H1 (cell line): Measurements from ENCODE around the gene MRPL50. TPM values are rescaled to one million over a fixed set of nuclear protein-coding genes. Genes with fewer than 3 reads are reported as not detected.

Source experiments
- CTCF ChIA-PET: fragments of 300-600 bp; sonication (Branson Sonifier 250); formaldehyde crosslinking; loops from one replicate; lab custom pipeline; 2021; ENCODE audit not compliant: partially characterized antibody; lab: Charles Lee
- POLR2A ChIA-PET: fragments of 300-600 bp; sonication (Branson Sonifier 250); formaldehyde crosslinking; loops from one replicate; lab custom pipeline; 2021; ENCODE audit warnings: inconsistent platforms; ENCODE audit not compliant: partially characterized antibody; lab: Charles Lee
- DNase-seq, 2 experiments: peaks; one replicate each; pipeline versions ENCODE4 v3.0.0 to v3.0.0-alpha.2; 2010 to 2022; ENCODE audit warnings: low spot score in 2 of 2, low read depth in 1 of 2, mixed read lengths in 1 of 2
- FAIRE-seq: peaks from 2 replicates; lab custom pipeline; 2011; peaks lifted over from hg19 to GRCh38; lab: Jason Lieb, UNC
- H2AFZ ChIP-seq: 2 replicates; pipeline ENCODE4 v1.8.1; 2012; ENCODE audit warnings: low read length, inconsistent platforms
- H2AK5ac ChIP-seq: 2 replicates; pipeline ENCODE4 v1.6.1; 2013; ENCODE audit warnings: low read depth, low read length
- H2BK120ac ChIP-seq: replicated peaks from 2 replicates; pipeline ENCODE3; 2013; ENCODE audit warnings: low read depth, low read length, inconsistent platforms
- H2BK12ac ChIP-seq: 2 replicates; pipeline ENCODE4 v1.6.1; 2013; ENCODE audit warnings: low read depth, low read length
- H2BK15ac ChIP-seq: 2 replicates; pipeline ENCODE4 v1.6.1; 2013; ENCODE audit warnings: low read length
- H2BK20ac ChIP-seq: 2 replicates; pipeline ENCODE4 v1.6.1; 2013; ENCODE audit warnings: low read length
- H2BK5ac ChIP-seq: 2 replicates; pipeline ENCODE4 v1.6.1; 2013; ENCODE audit warnings: low read depth, low read length
- H3K14ac ChIP-seq: 2 replicates; pipeline ENCODE4 v1.6.1; 2013; ENCODE audit warnings: inconsistent platforms; ENCODE audit not compliant: insufficient read length
- H3K18ac ChIP-seq: 2 replicates; pipeline ENCODE4 v1.6.1; 2013; ENCODE audit warnings: low read length; ENCODE audit errors: extremely low read depth
- H3K23ac ChIP-seq: 2 replicates; pipeline ENCODE4 v1.6.1; 2013; ENCODE audit warnings: inconsistent platforms; ENCODE audit not compliant: insufficient read length
- H3K23me2 ChIP-seq: 2 replicates; pipeline ENCODE4 v1.6.1; 2013; ENCODE audit warnings: low read depth, low read length
- H3K27ac ChIP-seq: 2 replicates; pipeline ENCODE4 v1.6.1; 2011; ENCODE audit warnings: low read depth, low read length, inconsistent platforms
- H3K27me3 ChIP-seq, 4 experiments: replicated peaks in 1 of 4; 1 replicate in 1 of 4; 2 replicates in 3 of 4; pipeline versions ENCODE4 v1.6.1 to v1.8.1; 2011 to 2013; ENCODE audit warnings: low read length in 3 of 4, mild to moderate bottlenecking in 3 of 4, inconsistent platforms in 2 of 4, mixed read lengths in 2 of 4, moderate library complexity in 1 of 4; ENCODE audit not compliant: control insufficient read depth in 3 of 4, insufficient read depth in 3 of 4; ENCODE audit errors: extremely low read depth in 1 of 4
- H3K36me3 ChIP-seq, 4 experiments: 2 replicates each; pipeline versions ENCODE4 v1.6.1 to v1.8.1; 2011 to 2013; ENCODE audit warnings: mild to moderate bottlenecking in 4 of 4, low read length in 3 of 4, moderate library complexity in 2 of 4, control low read depth in 1 of 4, inconsistent platforms in 1 of 4; ENCODE audit not compliant: insufficient read depth in 4 of 4, control insufficient read depth in 2 of 4
- H3K4ac ChIP-seq: replicated peaks from 2 replicates; pipeline ENCODE3; 2013; ENCODE audit warnings: low read length, low read depth, mixed read lengths, inconsistent platforms; ENCODE audit not compliant: insufficient read length
- H3K4me1 ChIP-seq, 4 experiments: replicated peaks in 1 of 4; 1 replicate in 1 of 4; 2 replicates in 3 of 4; pipeline versions ENCODE4 v1.6.1 to v1.8.1; 2011 to 2013; ENCODE audit warnings: low read length in 3 of 4, inconsistent platforms in 2 of 4, mixed read lengths in 1 of 4; ENCODE audit not compliant: insufficient read depth in 4 of 4, control insufficient read depth in 3 of 4
- H3K4me2 ChIP-seq, 2 experiments: 2 replicates each; pipeline versions ENCODE4 v1.6.1 to v1.8.1; 2011 to 2013; ENCODE audit warnings: low read depth in 2 of 2, low read length in 2 of 2, control low read depth in 1 of 2, inconsistent platforms in 1 of 2, mild to moderate bottlenecking in 1 of 2; ENCODE audit not compliant: insufficient read depth in 1 of 2
- H3K4me3 ChIP-seq, 4 experiments: fragments of 200-600, 300-600 bp in 1 of 4; sonication (generic), shearing (Covaris generic), sonication (Bioruptor Twin) in 1 of 4; 2 replicates each; pipeline versions ENCODE4 v1.5.1 to v1.8.1; 2011 to 2016; ENCODE audit warnings: low read length in 4 of 4, low read depth in 3 of 4, control low read depth in 2 of 4, inconsistent platforms in 2 of 4, mild to moderate bottlenecking in 2 of 4, mixed read lengths in 1 of 4, moderate library complexity in 1 of 4; ENCODE audit not compliant: insufficient read depth in 2 of 4; ENCODE audit errors: extremely low read depth in 1 of 4
- H3K56ac ChIP-seq: replicated peaks from 2 replicates; pipeline ENCODE3; 2013; ENCODE audit warnings: low read depth, mild to moderate bottlenecking, mixed read lengths, low read length, inconsistent platforms; ENCODE audit not compliant: insufficient read length
- H3K79me1 ChIP-seq: 2 replicates; pipeline ENCODE4 v1.6.1; 2013; ENCODE audit warnings: low read depth, low read length, control low read depth
- H3K79me2 ChIP-seq, 2 experiments: 2 replicates each; pipeline versions ENCODE4 v1.6.1 to v1.8.1; 2012 to 2013; ENCODE audit warnings: low read length in 2 of 2, mild to moderate bottlenecking in 2 of 2, inconsistent platforms in 1 of 2; ENCODE audit not compliant: insufficient read depth in 2 of 2, control insufficient read depth in 1 of 2
- H3K9ac ChIP-seq, 4 experiments: replicated peaks in 1 of 4; 1 replicate in 1 of 4; 2 replicates in 3 of 4; pipeline versions ENCODE4 v1.6.1 to v1.8.1; 2011 to 2013; ENCODE audit warnings: low read depth in 3 of 4, low read length in 3 of 4, control low read depth in 2 of 4, mild to moderate bottlenecking in 2 of 4, moderate library complexity in 2 of 4, inconsistent platforms in 1 of 4; ENCODE audit errors: extremely low read depth in 1 of 4
- H3K9me3 ChIP-seq, 2 experiments: 2 replicates each; pipeline versions ENCODE4 v1.6.1 to v1.8.1; 2012 to 2013; ENCODE audit warnings: mild to moderate bottlenecking in 2 of 2, moderate library complexity in 2 of 2, control low read depth in 1 of 2, inconsistent platforms in 1 of 2, low read depth in 1 of 2, low read length in 1 of 2, mixed read lengths in 1 of 2; ENCODE audit not compliant: insufficient read depth in 2 of 2
- H4K20me1 ChIP-seq, 2 experiments: replicated peaks in 1 of 2; 2 replicates each; pipeline versions ENCODE3 to v1.8.1; 2011 to 2013; ENCODE audit warnings: inconsistent platforms in 2 of 2, low read length in 2 of 2, mild to moderate bottlenecking in 1 of 2; ENCODE audit not compliant: insufficient read depth in 2 of 2, control insufficient read depth in 1 of 2
- H4K5ac ChIP-seq: 2 replicates; pipeline ENCODE4 v1.6.1; 2013; ENCODE audit warnings: low read length, low read depth, mixed read lengths, inconsistent platforms; ENCODE audit not compliant: insufficient read length
- H4K8ac ChIP-seq: 2 replicates; pipeline ENCODE4 v1.8.0; 2013; ENCODE audit warnings: mild to moderate bottlenecking, moderate library complexity, low read length, inconsistent platforms; ENCODE audit not compliant: insufficient read depth; ENCODE audit errors: extremely low read depth
- H4K91ac ChIP-seq: replicated peaks from 2 replicates; pipeline ENCODE3; 2013; ENCODE audit warnings: low read length, mixed read lengths, inconsistent platforms; ENCODE audit not compliant: insufficient read length
- CBX8 ChIP-seq: fragments of 300-800, 300-1000 bp; sonication (generic); IDR thresholded peaks from 2 replicates; pipeline ENCODE4 v1.7.1; 2016; ENCODE audit warnings: low read depth, low read length, borderline replicate concordance
- HDAC2 ChIP-seq, 2 experiments: fragments of 300-600 bp in 1 of 2; sonication (generic) in 1 of 2; IDR thresholded peaks; 2 replicates each; pipeline ENCODE4 v1.6.1; 2011 to 2012; ENCODE audit warnings: low read depth in 2 of 2, low read length in 2 of 2, mild to moderate bottlenecking in 2 of 2, moderate library complexity in 2 of 2, borderline replicate concordance in 1 of 2, inconsistent platforms in 1 of 2
- PHF8 ChIP-seq: fragments of 200-600 bp; sonication (generic); conservative IDR thresholded peaks from 2 replicates; pipeline ENCODE4 v1.7.1; 2012; ENCODE audit warnings: low read depth, mild to moderate bottlenecking, inconsistent platforms, low read length, moderate library complexity
- POLR2AphosphoS5 ChIP-seq: IDR thresholded peaks from 2 replicates; pipeline ENCODE4 v1.6.1; 2011; ENCODE audit warnings: low read depth, low read length
- RNF2 ChIP-seq: fragments of 200-900, 300-1000 bp; sonication (generic); IDR thresholded peaks from 2 replicates; pipeline ENCODE4 v1.7.1; 2016; ENCODE audit warnings: borderline replicate concordance, low read depth, mild to moderate bottlenecking, antibody characterized with exemption, low read length; ENCODE audit not compliant: poor library complexity, severe bottlenecking; ENCODE audit errors: missing control alignments
- SIN3A ChIP-seq, 2 experiments: IDR thresholded peaks in 1 of 2; conservative IDR thresholded peaks in 1 of 2; 2 replicates each; pipeline ENCODE4 v1.6.1; 2011 to 2012; ENCODE audit warnings: low read length in 2 of 2, improper control_type of control experiment in 1 of 2, low read depth in 1 of 2, mild to moderate bottlenecking in 1 of 2
- SRF ChIP-seq: IDR thresholded peaks from 2 replicates; pipeline ENCODE4 v1.6.1; 2011; ENCODE audit warnings: mild to moderate bottlenecking, low read depth, low read length, moderate library complexity
- TCF12 ChIP-seq: IDR thresholded peaks from 2 replicates; pipeline ENCODE4 v1.6.1; 2011; ENCODE audit warnings: low read depth, mild to moderate bottlenecking, low read length
- polyA plus RNA-seq, 7 experiments: library from polyadenylated mRNA; depleted of rRNA in 3 of 7; stranded (reverse) in 5 of 7; unstranded in 2 of 7; fragments of >200 nt in 5 of 7; fragments of 200-250 nt in 2 of 7; gene quantifications; 1 replicate in 5 of 7; 2 replicates in 1 of 7; 4 replicates in 1 of 7; pipeline versions ENCODE4 v1.2.1 to v1.2.3, GENCODE V29; 2011 to 2013; ENCODE audit warnings: missing spikeins in 2 of 7, mixed read lengths in 2 of 7
- total RNA-seq: library from RNA; stranded (reverse); fragmentation: NEBNext Ultra II Directional; extraction: Animal tissue kit (Norgen Biotek cat#: 25700); gene quantifications from 2 replicates; pipeline ENCODE4 v1.2.1, GENCODE V29; 2021

MRPL50 gene
- total and polyA plus RNA-seq, 2 of the 8 experiments (the other 6 are each of a cell fraction or from before 2014, with no cell fraction given) = 17.8 to 25.1 TPM

GRCh38 chr9:101446732-101447131, 48.3 kb upstream of the MRPL50 start:
- Histone ChIP-seq H4K5ac (no peak overlapping the region), H2BK5ac (no peak overlapping the region), H2AFZ (no peak overlapping the region), H4K91ac (no peak overlapping the region), H3K9ac (no peak overlapping the region), H3K79me1 (no peaks in the 10 kb centered on the region), H3K27ac (no peak overlapping the region), H3K79me2 (no peaks in the 10 kb centered on the region), H3K4me2 (no peak overlapping the region), H3K4me3 (no peak overlapping the region), H4K20me1 (no peaks in the 10 kb centered on the region), H3K4me1 (no peaks in the 10 kb centered on the region; a peak in 1 of 7 replicates), H3K23ac (no peak overlapping the region), H3K56ac (no peak overlapping the region), H3K14ac (no peak overlapping the region), H2AK5ac (no peak overlapping the region), H3K23me2 (peaks cover 1% of the 10 kb centered on the region; the same call in 1 of the 2 replicates), H3K4ac (no peak overlapping the region), H3K27me3 (no peaks in the 10 kb centered on the region), H2BK12ac (no peak overlapping the region), H4K8ac (no peak overlapping the region), H3K36me3 (no peaks in the 10 kb centered on the region), H2BK20ac (no peak overlapping the region), H2BK120ac (no peak overlapping the region), H3K18ac (no peak overlapping the region), H3K9me3 (peaks cover 0 to 2% of the 10 kb centered on the region in 2 experiments; a peak in 1 of 4 replicates), H2BK15ac (no peak overlapping the region)
- POLR2A ChIA-PET = interaction anchor here (1.5 kb wide), 1 partner anchor 12 kb away, joined by 3 read pairs; no protein-coding TSS in a partner anchor
- DNase-seq (no peak), FAIRE-seq (no peak)
- CTCF ChIA-PET = interaction anchor here (0.6 to 2.3 kb wide), 12 partner anchors 10 to 104 kb away, joined by 3 to 15 read pairs (median 4); no protein-coding TSS in a partner anchor
- TF ChIP-seq HDAC2 (IDR thresholded peaks at IDR 0.05; ENCODE audit: borderline replicate concordance in 1 of 2, low read depth in 2 of 2, low read length in 2 of 2) (no peak), POLR2AphosphoS5 (no peak), PHF8 (no peak), TCF12 (no peak), SRF (no peak), CBX8 (no peak), RNF2 (no peak), SIN3A (conservative IDR thresholded peaks at IDR 0.05 in 1 of 2, IDR thresholded peaks at IDR 0.05 in 1 of 2; ENCODE audit: low read depth in 1 of 2, low read length in 2 of 2) (no peak)
